Activated CD8-positive, alpha-beta memory T cell treated with anti-CD3 and anti-CD28 coated beads, Interleukin-2, amount 50 U/mL, for 1 hour (primary cell): Measurements from ENCODE around the gene C5orf46.

Experiments used
- DNase-seq: peaks from one replicate; pipeline ENCODE4 v3.0.0-alpha.2; 2020; ENCODE audit errors: extremely low read depth

Gene C5orf46

DNA sequence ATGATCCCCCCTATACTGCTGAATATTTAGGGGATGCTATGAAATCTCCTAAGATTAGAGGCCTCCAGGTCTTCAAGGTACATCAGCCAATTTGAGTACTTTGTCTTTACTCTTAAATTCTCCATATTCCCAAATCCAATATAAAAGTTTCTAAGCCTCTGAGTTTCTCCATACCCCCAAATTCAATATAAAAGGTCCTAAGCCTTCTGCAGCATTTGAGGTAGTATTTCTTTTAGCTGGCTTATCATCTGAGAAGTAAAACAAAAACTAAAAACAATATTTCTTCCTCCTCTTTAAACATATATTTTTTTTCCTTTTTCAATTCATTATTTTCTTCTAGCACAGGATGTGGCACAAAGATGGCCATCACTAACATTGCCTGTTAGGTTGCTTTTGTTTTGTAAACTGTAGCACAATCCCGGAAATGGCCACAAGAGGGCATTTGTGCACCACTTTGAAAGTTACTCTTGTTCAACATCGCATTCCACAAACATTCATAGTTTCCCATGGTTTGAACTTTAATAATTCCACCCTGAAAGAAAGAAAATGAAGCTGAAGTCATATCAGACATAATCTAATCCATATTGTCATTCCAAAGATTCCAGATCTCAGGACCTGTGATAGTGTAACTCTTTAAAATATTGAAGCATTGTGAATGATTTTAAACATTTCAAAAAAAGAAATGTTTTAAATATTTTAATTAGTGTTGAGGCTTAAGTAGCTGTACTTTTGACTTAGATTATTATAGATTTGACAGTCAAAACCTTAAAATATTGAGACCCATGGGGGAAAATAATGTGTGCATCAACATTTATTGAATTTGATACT, 48.8 kb downstream of the C5orf46 start:
- DNase-seq: peak; percentile 2

DNA sequence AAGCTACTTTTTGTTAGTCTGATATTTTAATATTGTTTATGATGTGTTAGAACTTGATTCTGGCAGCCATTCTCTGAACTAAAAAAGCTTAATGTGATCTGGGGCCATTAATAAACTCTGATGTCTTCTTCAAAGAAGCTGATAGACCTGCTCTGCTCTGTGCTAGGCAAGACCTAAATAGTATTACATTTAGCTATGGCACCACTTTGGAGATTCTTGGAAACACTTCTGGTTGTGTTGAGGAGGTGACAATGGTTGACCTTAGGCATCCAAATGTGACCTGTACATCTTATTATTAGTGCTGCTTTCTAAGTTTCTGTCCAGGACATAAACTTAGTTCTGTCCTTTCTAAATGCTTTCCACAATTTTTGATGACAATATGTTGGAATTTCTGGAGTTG, 49.5 kb downstream of the C5orf46 start:
- DNase-seq: no peak

DNA sequence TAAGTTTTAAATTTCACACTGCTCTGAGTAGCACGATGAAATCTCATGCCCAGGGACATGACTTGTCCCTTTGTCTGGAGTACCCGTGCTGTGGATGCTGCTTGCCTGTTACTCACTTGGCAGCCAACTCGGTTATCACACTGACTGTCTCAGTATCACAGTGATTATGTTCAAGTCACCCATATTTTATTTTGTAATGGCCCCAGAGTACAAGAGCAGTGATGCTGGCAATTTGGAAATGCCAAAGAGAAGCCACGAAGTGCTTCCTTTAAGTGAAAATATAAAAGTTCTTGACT, 50.6 kb downstream of the C5orf46 start:
- no peak for DNase-seq

DNA sequence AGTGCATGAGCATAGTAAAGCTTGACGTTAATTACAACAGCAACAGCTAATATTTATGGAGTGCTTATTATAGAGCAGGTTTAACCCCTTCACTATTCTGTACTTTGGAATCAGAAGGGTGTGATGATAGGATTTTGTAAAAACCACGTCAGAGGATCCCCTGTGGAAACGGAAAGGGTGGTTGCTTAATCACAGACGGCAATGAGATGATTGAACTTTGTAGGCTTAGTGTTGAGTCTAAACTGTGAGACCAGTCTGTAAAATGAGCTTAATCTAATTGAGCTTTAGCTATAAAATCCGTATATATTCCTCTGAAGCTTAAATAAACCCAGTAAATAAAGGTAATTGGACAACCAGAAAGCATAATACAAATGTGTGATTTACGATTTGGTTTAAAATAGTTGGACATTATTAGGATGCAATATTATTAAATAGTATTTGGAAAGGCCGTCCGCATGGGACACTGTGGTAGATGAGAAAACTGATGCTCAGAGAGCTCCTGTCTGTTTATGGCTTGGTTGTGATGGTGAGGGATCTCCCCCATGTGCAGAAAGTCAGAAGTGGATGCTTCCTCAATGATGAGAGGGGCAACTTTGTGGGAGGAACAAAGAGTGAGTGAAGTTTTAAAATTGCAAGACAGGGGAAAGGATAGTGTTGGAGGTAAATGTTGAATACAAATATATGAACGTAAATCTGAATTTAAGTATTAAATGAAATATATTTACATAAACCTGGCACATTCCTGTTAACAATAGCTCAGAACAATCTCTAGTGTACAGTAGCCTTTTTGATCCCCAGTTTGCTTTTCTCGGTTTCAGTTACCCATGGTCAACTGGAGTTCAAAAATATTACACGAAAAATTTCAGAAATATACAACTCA, 51.2 kb downstream of the C5orf46 start:
- no peak for DNase-seq

DNA sequence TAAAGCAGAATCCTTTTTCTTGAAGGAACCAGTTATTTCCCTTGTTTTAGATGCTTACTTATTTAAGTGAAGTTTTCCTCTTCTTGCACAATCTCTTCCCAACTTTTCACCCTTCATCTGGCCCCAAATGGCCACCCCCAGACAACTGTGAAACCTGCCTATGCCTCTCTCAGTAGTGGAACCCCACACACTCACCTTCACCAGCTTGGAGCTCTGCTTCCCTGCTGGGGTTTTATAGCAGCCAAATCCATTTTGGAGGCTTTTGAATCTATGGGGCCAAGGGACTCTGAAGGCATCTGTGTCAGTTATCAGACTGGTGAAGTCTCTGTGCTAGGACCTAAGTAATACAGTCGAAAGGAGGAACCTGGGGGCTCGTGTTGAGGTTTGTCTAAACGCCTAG, 52.0 kb downstream of the C5orf46 start:
- no peak for DNase-seq

DNA sequence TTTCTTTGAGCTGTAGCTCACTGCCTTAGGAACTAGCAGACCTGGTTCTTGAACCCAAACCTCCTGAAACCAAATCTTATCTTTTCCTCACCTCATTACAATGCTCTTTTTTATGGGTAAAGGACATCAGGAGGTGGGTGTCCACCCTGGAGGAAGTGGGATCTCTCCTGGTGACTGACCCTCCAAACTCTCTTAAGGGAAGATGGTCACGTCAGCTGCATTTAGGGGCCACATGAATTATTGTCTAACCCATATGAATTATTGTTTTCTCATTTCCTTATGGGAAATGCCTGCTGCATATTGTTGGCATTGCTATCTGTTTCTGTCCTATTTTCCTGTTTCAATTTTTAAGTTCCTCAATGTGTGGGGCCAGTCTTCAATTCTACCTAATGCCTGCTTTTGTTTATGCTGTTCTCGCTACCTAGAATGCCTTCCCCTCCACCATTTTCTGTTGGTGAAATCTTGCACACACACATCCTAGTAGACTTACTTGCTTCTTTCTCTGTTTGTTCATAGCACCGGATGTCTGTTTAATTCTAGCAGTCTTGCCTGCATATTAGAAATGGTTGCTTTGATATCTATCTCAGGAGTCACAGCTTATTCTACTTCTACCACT, 52.9 kb downstream of the C5orf46 start:
- DNase-seq: no peak

DNA sequence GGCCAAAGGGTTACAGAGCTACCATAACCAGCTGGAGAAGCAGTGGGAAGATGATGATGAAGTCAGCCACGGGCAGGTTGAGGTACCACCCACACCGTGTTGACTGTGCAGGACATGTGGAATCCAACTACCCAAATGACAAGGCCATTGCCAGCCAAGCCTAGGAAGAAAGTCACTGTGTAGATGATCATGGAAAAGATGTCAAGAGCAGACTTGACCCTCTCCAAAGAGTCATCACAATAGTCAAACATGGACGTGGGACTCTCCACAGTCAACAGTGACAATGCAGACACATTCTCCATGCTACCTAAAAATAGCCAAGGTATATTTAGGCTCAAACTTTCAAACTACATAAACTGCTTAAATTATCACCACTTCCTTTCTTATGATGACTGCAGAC, 54.0 kb downstream of the C5orf46 start:
- no peak for DNase-seq

- DNase-seq: no peak
Observed at GRCh38 chr5:147851578-147851977, 54.8 kb downstream of the C5orf46 start.

DNA sequence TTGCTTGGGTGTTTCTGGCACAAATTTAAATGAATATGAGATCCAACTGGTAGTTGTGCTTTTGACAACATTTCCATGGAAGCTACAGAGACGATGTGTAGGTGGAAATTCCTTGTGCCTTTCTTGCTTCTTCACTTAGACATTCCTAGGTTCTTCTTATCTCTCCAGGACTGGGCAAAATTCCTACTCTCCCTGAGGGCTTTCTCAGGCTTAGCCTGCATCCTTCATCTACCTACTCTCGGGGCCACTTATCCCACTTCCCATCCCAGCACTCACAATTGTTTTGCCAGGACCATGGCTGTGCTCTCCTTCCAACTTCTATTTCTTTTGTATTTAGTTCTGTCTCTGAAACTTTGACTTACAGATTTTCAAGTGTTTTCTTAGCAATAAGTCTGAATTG, 57.1 kb downstream of the C5orf46 start:
- DNase-seq: no peak

- no peak for DNase-seq
Observed at GRCh38 chr5:147845618-147846017, 60.7 kb downstream of the C5orf46 start.

DNA sequence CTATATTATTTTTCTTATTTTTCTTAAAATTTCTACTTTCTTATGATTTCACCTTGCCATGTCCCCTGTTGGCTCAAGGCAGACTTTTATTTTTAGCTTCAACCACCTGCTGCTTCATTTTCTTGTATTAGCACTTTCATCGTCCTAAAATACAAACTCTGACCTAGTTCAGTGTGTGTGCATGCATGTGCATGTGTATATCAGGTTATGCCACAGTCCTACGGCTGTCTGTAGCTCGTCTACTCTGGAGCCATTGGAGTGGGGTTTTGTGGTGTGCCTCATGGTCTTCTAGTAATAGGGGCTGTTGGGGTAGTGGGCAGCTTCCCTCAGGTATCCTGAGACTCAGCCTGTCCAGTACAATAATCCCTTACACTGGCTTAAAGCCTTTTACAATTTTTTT, 61.5 kb downstream of the C5orf46 start:
- no peak for DNase-seq

DNA sequence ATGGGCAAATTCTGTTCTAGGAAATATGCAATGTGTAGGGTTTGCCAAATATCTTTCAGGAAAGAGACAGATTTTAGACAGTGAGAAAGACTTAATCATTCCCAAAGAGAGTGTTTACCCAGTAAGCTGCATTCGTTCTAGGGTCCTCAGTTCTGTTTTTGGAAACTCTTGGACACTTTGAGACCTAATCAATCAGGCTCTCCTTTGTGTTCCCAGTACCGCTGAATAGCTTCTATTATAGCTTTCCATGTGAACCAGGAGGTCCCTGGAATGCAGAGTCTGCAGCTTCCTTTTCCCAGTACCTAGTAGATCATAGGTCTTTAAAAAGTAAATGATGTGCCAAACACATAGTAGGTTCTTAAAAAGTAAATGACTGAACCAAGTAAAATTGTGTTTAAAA, 63.5 kb downstream of the C5orf46 start:
- no peak for DNase-seq
